Measurements from ENCODE around the gene OSBPL5. TPM values are rescaled to one million over a fixed set of nuclear protein-coding genes. Genes with fewer than 3 reads are reported as not detected.

The OSBPL5 gene
- total RNA-seq, 1 donor from 2014 or later, result 55.2 TPM

DNA sequence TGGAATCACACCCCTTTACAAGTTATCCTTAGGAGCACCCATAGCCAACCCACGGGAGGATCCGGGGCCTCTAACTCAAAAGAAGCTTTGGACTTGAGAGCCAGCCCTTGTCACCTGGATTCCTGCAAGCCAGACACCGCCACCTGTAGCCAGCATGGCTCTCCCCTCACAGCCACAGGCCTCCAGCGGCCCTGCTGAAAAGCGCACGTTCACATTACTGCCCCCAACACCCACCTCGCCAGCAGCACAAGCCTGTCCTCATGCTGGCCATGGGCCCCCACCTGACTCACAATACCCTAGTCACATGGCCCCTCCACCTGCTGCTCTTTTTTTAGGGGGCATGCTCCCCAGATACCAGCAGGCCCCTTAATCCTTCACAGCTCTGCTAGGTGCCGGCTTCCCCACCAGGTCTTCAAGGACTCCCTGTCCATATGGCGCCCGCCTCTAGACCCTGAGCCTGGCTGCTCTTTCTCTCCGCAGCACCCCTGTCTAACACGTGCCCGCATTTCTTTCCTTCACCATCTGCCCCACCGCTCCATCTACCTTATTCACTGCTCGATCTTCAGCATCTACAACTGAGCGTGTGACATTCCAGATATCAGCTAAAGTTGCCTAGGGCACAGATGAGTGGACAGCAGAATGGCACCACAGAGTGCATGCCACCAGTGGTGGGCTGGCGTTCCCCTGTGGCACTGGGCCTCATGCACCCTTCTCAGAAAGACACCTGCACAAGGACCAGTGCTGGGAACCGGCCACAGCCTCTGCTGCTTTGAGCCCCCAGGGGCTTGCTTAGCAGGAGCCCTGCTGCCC is 114.5 kb downstream of the OSBPL5 start:
- Mint-ChIP-seq H3K27ac (ENCODE audit: unreplicated experiment) (no peak overlapping the region), H3K9me3 (ENCODE audit: unreplicated experiment) (no peaks in the 10 kb centered on the region), H3K4me3 (ENCODE audit: unreplicated experiment) (no peak overlapping the region), H3K27me3 (ENCODE audit: unreplicated experiment) (peaks cover 14% of the 10 kb centered on the region), H3K4me1 (ENCODE audit: unreplicated experiment) (no peaks in the 10 kb centered on the region), H3K36me3 (ENCODE audit: low read depth, unreplicated experiment) (peaks cover 5% of the 10 kb centered on the region)
- no peak for DNase-seq (ENCODE audit: low spot score)
- no peak for TF ChIP-seq CTCF (IDR thresholded peaks at IDR 0.05; ENCODE audit: unreplicated experiment)

GRCh38 chr11:3049430-3050243 is 115.5 kb downstream of the OSBPL5 start:
- peaks cover 7% of the 10 kb centered on the region for H3K36me3 Mint-ChIP-seq (ENCODE audit: low read depth, unreplicated experiment)
- no peak for TF ChIP-seq CTCF (IDR thresholded peaks at IDR 0.05; ENCODE audit: unreplicated experiment)
- DNase-seq (ENCODE audit: low spot score), result no peak
- H3K27me3 Mint-ChIP-seq (ENCODE audit: unreplicated experiment), result peaks cover 13% of the 10 kb centered on the region
- H3K4me3 Mint-ChIP-seq (ENCODE audit: unreplicated experiment), result no peak overlapping the region
- H3K4me1 Mint-ChIP-seq (ENCODE audit: unreplicated experiment), result no peaks in the 10 kb centered on the region
- H3K27ac Mint-ChIP-seq (ENCODE audit: unreplicated experiment), result no peak overlapping the region
- no peaks in the 10 kb centered on the region for H3K9me3 Mint-ChIP-seq (ENCODE audit: unreplicated experiment)

GRCh38 chr11:3047637-3048036 is 117.5 kb downstream of the OSBPL5 start:
- no peak for DNase-seq (ENCODE audit: low spot score)
- Mint-ChIP-seq H3K27me3 (ENCODE audit: unreplicated experiment) (peaks cover 13% of the 10 kb centered on the region), H3K4me3 (ENCODE audit: unreplicated experiment) (no peak overlapping the region), H3K9me3 (ENCODE audit: unreplicated experiment) (no peaks in the 10 kb centered on the region), H3K36me3 (ENCODE audit: low read depth, unreplicated experiment) (peaks cover 6% of the 10 kb centered on the region), H3K4me1 (ENCODE audit: unreplicated experiment) (no peaks in the 10 kb centered on the region), H3K27ac (ENCODE audit: unreplicated experiment) (no peak overlapping the region)
- TF ChIP-seq CTCF (IDR thresholded peaks at IDR 0.05; ENCODE audit: unreplicated experiment), result no peak

DNA sequence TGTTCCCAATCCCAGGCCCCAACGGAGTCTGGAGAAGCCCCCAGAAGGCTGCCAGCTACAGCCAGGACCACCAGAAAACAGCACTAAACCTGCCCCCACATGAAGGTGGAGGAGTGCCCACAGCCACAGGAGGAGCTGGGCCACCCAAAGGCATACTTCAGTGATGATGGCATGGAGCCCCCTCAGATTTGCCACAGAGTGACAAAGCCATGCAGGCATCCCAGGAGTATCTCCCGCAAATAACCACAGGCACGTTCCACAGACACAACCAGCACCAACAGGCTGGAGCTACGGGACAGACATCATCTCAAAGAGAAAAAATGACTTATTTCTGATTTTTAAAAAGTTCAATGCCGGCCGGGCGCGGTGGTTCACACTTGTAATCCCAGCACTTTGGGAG is 118.5 kb downstream of the OSBPL5 start:
- Mint-ChIP-seq H3K9me3 (ENCODE audit: unreplicated experiment) (no peaks in the 10 kb centered on the region), H3K36me3 (ENCODE audit: low read depth, unreplicated experiment) (peaks cover 4% of the 10 kb centered on the region), H3K27ac (ENCODE audit: unreplicated experiment) (no peak overlapping the region), H3K4me1 (ENCODE audit: unreplicated experiment) (no peaks in the 10 kb centered on the region), H3K4me3 (ENCODE audit: unreplicated experiment) (peak overlapping the region; percentile 39), H3K27me3 (ENCODE audit: unreplicated experiment) (peaks cover 13% of the 10 kb centered on the region)
- DNase-seq (ENCODE audit: low spot score), result no peak
- TF ChIP-seq CTCF (IDR thresholded peaks at IDR 0.05; ENCODE audit: unreplicated experiment), result no peak

DNA sequence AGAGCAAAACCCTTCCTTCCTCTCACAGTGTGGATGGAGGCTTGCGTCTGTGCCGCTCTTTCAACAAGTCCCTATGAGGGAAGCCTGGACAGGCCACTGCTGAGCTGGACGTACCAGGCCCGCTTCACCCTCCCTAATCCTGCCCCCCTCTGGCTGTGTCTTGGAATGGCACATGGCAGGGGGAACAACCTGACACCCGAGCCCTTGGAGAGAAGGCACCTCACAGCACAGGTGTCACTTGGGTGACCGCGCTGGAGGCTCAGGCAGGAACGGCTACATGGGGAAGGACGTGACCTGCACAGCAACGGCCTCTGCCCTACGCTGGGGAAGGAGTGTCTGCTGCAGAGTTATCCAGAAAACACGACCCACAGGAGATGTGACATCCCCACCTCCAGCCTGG is 118.9 kb downstream of the OSBPL5 start:
- peak; percentile 28 for DNase-seq (ENCODE audit: low spot score)
- Mint-ChIP-seq H3K9me3 (ENCODE audit: unreplicated experiment) (no peaks in the 10 kb centered on the region), H3K27ac (ENCODE audit: unreplicated experiment) (no peak overlapping the region), H3K36me3 (ENCODE audit: low read depth, unreplicated experiment) (peaks cover 6% of the 10 kb centered on the region), H3K4me3 (ENCODE audit: unreplicated experiment) (no peak overlapping the region), H3K27me3 (ENCODE audit: unreplicated experiment) (peaks cover 13% of the 10 kb centered on the region), H3K4me1 (ENCODE audit: unreplicated experiment) (no peaks in the 10 kb centered on the region)
- peak; percentile 20 for TF ChIP-seq CTCF (IDR thresholded peaks at IDR 0.05; ENCODE audit: unreplicated experiment)

Data from endothelial cell (in vitro differentiated cells).